ENCODE results near the gene EFHC1.

GRCh38 chr6:52376763-52377162 lies 43.4 kb upstream of the EFHC1 start:
- TF ChIP-seq, protein P1, sequence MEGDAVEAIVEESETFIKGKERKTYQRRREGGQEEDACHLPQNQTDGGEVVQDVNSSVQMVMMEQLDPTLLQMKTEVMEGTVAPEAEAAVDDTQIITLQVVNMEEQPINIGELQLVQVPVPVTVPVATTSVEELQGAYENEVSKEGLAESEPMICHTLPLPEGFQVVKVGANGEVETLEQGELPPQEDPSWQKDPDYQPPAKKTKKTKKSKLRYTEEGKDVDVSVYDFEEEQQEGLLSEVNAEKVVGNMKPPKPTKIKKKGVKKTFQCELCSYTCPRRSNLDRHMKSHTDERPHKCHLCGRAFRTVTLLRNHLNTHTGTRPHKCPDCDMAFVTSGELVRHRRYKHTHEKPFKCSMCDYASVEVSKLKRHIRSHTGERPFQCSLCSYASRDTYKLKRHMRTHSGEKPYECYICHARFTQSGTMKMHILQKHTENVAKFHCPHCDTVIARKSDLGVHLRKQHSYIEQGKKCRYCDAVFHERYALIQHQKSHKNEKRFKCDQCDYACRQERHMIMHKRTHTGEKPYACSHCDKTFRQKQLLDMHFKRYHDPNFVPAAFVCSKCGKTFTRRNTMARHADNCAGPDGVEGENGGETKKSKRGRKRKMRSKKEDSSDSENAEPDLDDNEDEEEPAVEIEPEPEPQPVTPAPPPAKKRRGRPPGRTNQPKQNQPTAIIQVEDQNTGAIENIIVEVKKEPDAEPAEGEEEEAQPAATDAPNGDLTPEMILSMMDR (IDR thresholded peaks at IDR 0.05; ENCODE audit: low read depth, low read length), result no peak
- TF ChIP-seq MAX (IDR thresholded peaks at IDR 0.05; ENCODE audit: low read depth, low read length) (no peak), MYC (IDR thresholded peaks at IDR 0.05; ENCODE audit: low read depth, low read length) (no peak)

All from NB4 (cell line).